Kidney (tissue), 14 donors: ENCODE measurements around the gene FAM53B. TPM values are rescaled to one million over a fixed set of nuclear protein-coding genes. Genes with fewer than 3 reads are reported as not detected.

Experiments
- DNase-seq, 5 donors: peaks; one replicate each; pipeline ENCODE4 v3.0.0-alpha.2; 2013 to 2020
- FAIRE-seq: peaks from 2 replicates; lab custom pipeline; 2012; peaks lifted over from hg19 to GRCh38; lab: Jason Lieb, UNC
- H3K27ac ChIP-seq, 2 donors: one replicate each; pipeline ENCODE4 v1.7.0; 2013; ENCODE audit warnings: low read depth in 2 of 2, low read length in 2 of 2, inconsistent platforms in 1 of 2
- H3K27me3 ChIP-seq: one replicate; pipeline ENCODE4 v1.7.1; 2013; ENCODE audit warnings: low read length, inconsistent platforms; ENCODE audit not compliant: control insufficient read depth, insufficient read depth
- H3K36me3 ChIP-seq, 3 donors: one replicate each; pipeline versions ENCODE4 v1.7.0 to v1.7.1; 2013; ENCODE audit warnings: low read length in 3 of 3, control low read depth in 1 of 3, inconsistent platforms in 1 of 3; ENCODE audit not compliant: insufficient read depth in 3 of 3, control insufficient read depth in 2 of 3
- H3K4me1 ChIP-seq, 3 donors: one replicate each; pipeline versions ENCODE4 v1.7.0 to v1.7.1; 2013; ENCODE audit warnings: low read length in 3 of 3, inconsistent platforms in 1 of 3, low read depth in 1 of 3; ENCODE audit not compliant: control insufficient read depth in 2 of 3, insufficient read depth in 2 of 3
- H3K4me3 ChIP-seq, 3 donors: one replicate each; pipeline versions ENCODE4 v1.7.0 to v1.8.1; 2013; ENCODE audit warnings: low read length in 3 of 3, control low read depth in 1 of 3, inconsistent platforms in 1 of 3
- H3K9ac ChIP-seq, 3 donors: one replicate each; pipeline versions ENCODE4 v1.7.0 to v1.7.1; 2013; ENCODE audit warnings: low read length in 3 of 3, control low read depth in 1 of 3, inconsistent platforms in 1 of 3
- H3K9me3 ChIP-seq, 3 donors: one replicate each; pipeline versions ENCODE4 v1.7.0 to v1.7.1; 2013; ENCODE audit warnings: low read length in 3 of 3, control low read depth in 1 of 3, inconsistent platforms in 1 of 3; ENCODE audit not compliant: control insufficient read depth in 2 of 3, insufficient read depth in 1 of 3
- CTCF ChIP-seq: IDR thresholded peaks from 3 replicates; pipeline ENCODE4 v1.5.1; 2012; ENCODE audit warnings: mild to moderate bottlenecking, moderate library complexity, borderline replicate concordance; ENCODE audit not compliant: insufficient read depth; ENCODE audit errors: extremely low read depth
- intact Hi-C: fragments of 100-400 bp; cut with DNase I; formaldehyde crosslinking; loops from one replicate; pipeline ENCODE4 v1.11.1; 2022
- polyA plus RNA-seq: library from polyadenylated mRNA; stranded (reverse); fragments of 350-450 nt; fragmentation: Illumina TruSeq; extraction: RNeasy Lipid Tissue Mini Kit (QIAGEN cat#74804); gene quantifications from one replicate; pipeline ENCODE4 v1.2.3, GENCODE V29; 2014; ENCODE audit warnings: low read depth, low replicate concordance; ENCODE audit not compliant: insufficient read depth
- total RNA-seq: library from RNA; stranded (reverse); fragmentation: NEBNext Ultra II Directional; extraction: Animal tissue kit (Norgen Biotek cat#: 25700); gene quantifications from one replicate; pipeline ENCODE4 v1.2.1, GENCODE V29; 2021
- donor health status: control.
- donor health status: control.
- donor health status: control.
- donor health status: control.
- donor health status: control.
- donor health status: DM: yes; HTN: yes; CAD: no.
- donor health status: Normal renal cell carcinoma (clear cell type).

Gene FAM53B
- total and polyA plus RNA-seq, 2 donors from 2014 or later: 11.8 to 30.0 TPM

DNA sequence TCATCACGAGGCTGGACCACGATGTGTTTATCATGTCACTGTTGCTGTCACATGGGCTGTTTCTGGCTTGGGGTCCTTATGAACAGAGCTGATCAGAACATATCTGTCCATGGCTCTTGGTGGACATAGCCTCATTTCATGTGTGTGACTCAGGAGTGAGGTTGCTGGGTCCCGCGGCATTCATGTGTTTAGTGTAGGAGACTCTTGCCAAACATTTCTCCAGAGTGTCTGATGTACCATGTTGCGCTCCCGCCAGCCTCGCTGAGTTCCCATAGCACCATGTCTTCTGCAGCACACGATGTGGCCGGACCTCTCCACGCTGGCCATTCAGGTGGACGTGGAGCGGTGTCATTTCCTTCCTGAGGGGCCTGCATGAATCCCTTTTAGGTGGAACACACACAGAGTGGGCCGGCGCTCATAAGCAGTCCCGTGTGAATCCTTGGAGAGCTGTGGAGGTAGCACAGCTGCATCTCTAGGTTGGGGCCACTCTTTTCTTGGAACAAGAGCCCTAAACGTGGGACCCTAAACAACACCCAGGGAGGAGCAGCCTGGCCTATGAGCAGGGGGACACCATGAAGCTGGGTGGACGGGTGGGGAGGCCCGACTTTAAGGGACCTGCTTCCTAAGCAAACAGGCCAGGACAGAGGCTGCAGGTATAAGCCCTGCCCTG is 147.9 kb downstream of the FAM53B start:
- DNase-seq: peak in 2 of 5 donors; percentile 24 to 52

DNA sequence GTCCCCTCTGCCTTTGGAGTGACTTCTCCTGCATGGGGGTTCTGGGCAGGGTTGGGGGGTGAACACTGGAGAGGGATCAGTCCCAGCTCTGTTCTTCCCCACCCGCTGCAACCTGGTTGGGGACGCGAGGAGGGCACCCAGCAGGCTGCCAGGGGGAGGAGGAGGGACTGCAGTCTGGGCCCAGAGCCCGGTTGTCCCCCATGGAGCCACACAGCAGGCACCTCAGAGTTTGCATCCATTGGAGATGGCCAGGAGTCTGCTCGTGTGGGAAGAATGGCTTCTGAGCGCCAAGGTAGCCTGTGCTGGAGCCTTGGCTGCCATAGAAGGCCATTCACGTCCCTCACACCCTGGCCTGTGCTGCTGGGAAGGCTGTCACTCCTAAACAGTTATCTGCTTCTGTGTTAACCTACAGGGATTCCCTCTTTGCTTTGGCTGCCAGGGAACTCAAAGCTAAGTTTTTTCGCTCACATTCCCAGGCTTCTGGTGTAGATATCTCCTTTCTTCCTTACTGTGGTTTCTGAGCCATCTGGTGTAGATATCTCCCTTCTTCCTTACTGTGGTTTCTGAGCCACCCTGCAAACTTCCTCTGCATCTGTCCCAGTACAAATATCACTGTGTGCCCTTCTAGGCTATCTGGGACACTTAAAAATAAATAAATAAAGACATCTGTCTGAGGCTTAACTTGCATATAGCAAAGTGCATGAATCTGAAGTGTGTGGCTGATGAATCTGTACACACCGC is 148.9 kb downstream of the FAM53B start:
- no peaks in the 10 kb centered on the region for H3K27me3 ChIP-seq
- peaks cover 0 to 6% (median 0%) of the 10 kb centered on the region in 3 donors for H3K9me3 ChIP-seq
- intact Hi-C loops: no loop called here
- no peak overlapping the region for H3K9ac ChIP-seq
- H3K27ac ChIP-seq: no peak overlapping the region
- no peak overlapping the region for H3K4me3 ChIP-seq
- no peaks in the 10 kb centered on the region for H3K36me3 ChIP-seq
- FAIRE-seq (no peak), DNase-seq (peak in 2 of 5 donors; percentile 26 to 65)
- peaks cover 0 to 4% (median 2%) of the 10 kb centered on the region in 3 donors for H3K4me1 ChIP-seq
- TF ChIP-seq CTCF: no peak

More for the DNA sequence above, 147.9 kb downstream of the FAM53B start:
- no peaks in the 10 kb centered on the region for H3K36me3 ChIP-seq
- no peak overlapping the region for H3K27ac ChIP-seq
- no peaks in the 10 kb centered on the region for H3K27me3 ChIP-seq
- peaks cover 0 to 4% (median 2%) of the 10 kb centered on the region in 3 donors for H3K4me1 ChIP-seq
- H3K9ac ChIP-seq: no peak overlapping the region
- no peak for FAIRE-seq
- H3K4me3 ChIP-seq: no peak overlapping the region
- intact Hi-C loops: no loop called here
- no peak for TF ChIP-seq CTCF
- H3K9me3 ChIP-seq: peaks cover 0 to 6% (median 0%) of the 10 kb centered on the region in 3 donors

GRCh38 chr10:124594240-124594639 is 149.9 kb downstream of the FAM53B start:
- no peak overlapping the region for H3K4me3 ChIP-seq
- FAIRE-seq (no peak), DNase-seq (peak in 1 of 5 donors; percentile 5)
- intact Hi-C loops: no loop called here
- peaks cover 0 to 8% (median 7%) of the 10 kb centered on the region in 3 donors for H3K4me1 ChIP-seq
- H3K27me3 ChIP-seq: no peaks in the 10 kb centered on the region
- no peak overlapping the region for H3K27ac ChIP-seq
- H3K36me3 ChIP-seq: no peaks in the 10 kb centered on the region
- TF ChIP-seq CTCF: no peak
- peaks cover 0 to 6% (median 0%) of the 10 kb centered on the region in 3 donors for H3K9me3 ChIP-seq
- no peak overlapping the region for H3K9ac ChIP-seq
